H9 (cell line): ENCODE measurements around the gene SAP25. TPM values are rescaled to one million over a fixed set of nuclear protein-coding genes. Genes with fewer than 3 reads are reported as not detected.

Experiments
- DNase-seq: peaks from one replicate; pipeline ENCODE4 v3.0.0-alpha.2; 2017
- H2AFZ ChIP-seq: one replicate; pipeline ENCODE4 v1.6.1; 2013; ENCODE audit warnings: mild to moderate bottlenecking, low read length, control low read depth, moderate library complexity
- H2AK5ac ChIP-seq: 2 replicates; pipeline ENCODE4 v1.6.1; 2013; ENCODE audit warnings: low read length, control low read depth, mixed read lengths; ENCODE audit not compliant: insufficient read length
- H2BK120ac ChIP-seq: one replicate; pipeline ENCODE4 v1.6.1; 2013; ENCODE audit warnings: low read depth, mild to moderate bottlenecking, low read length, control low read depth, inconsistent platforms; ENCODE audit not compliant: poor library complexity, severe bottlenecking
- H2BK12ac ChIP-seq: 2 replicates; pipeline ENCODE4 v1.6.1; 2013; ENCODE audit warnings: low read length, control low read depth, mixed read lengths, low read depth; ENCODE audit not compliant: insufficient read length
- H2BK15ac ChIP-seq: 2 replicates; pipeline ENCODE4 v1.6.1; 2013; ENCODE audit warnings: low read depth, low read length, control low read depth
- H2BK20ac ChIP-seq: one replicate; pipeline ENCODE4 v1.6.1; 2013; ENCODE audit warnings: low read depth, mild to moderate bottlenecking, low read length, control low read depth, inconsistent platforms; ENCODE audit not compliant: poor library complexity, severe bottlenecking
- H2BK5ac ChIP-seq: 2 replicates; pipeline ENCODE4 v1.6.1; 2013; ENCODE audit warnings: low read length, control low read depth, mixed read lengths; ENCODE audit not compliant: insufficient read length
- H3K14ac ChIP-seq: 2 replicates; pipeline ENCODE4 v1.6.1; 2013; ENCODE audit warnings: low read length, control low read depth; ENCODE audit not compliant: insufficient read depth
- H3K18ac ChIP-seq: 2 replicates; pipeline ENCODE4 v1.6.1; 2013; ENCODE audit warnings: low read depth, mild to moderate bottlenecking, mixed read lengths, low read length, control low read depth; ENCODE audit not compliant: insufficient read length
- H3K23ac ChIP-seq: 2 replicates; pipeline ENCODE4 v1.6.1; 2013; ENCODE audit warnings: low read length, control low read depth, mixed read lengths, low read depth; ENCODE audit not compliant: insufficient read length
- H3K23me2 ChIP-seq: 2 replicates; pipeline ENCODE4 v1.6.1; 2013; ENCODE audit warnings: low read depth, mild to moderate bottlenecking, mixed read lengths, low read length, control low read depth; ENCODE audit not compliant: insufficient read length, poor library complexity, severe bottlenecking
- H3K27ac ChIP-seq: 2 replicates; pipeline ENCODE4 v1.5.1; 2013; ENCODE audit warnings: low read length, control low read depth, mixed read lengths, low read depth; ENCODE audit not compliant: insufficient read length
- H3K27me3 ChIP-seq: 2 replicates; pipeline ENCODE4 v1.6.1; 2013; ENCODE audit warnings: low read length, control low read depth, inconsistent platforms; ENCODE audit not compliant: insufficient read depth
- H3K4ac ChIP-seq: 2 replicates; pipeline ENCODE4 v1.6.1; 2013; ENCODE audit warnings: low read depth, mild to moderate bottlenecking, control low read depth, inconsistent platforms, low read length, moderate library complexity
- H3K4me1 ChIP-seq: 2 replicates; pipeline ENCODE4 v1.6.1; 2013; ENCODE audit warnings: low read length, control low read depth, inconsistent platforms; ENCODE audit not compliant: insufficient read depth
- H3K4me2 ChIP-seq: 2 replicates; pipeline ENCODE4 v1.6.1; 2013; ENCODE audit warnings: low read length, control low read depth, mixed read lengths; ENCODE audit not compliant: insufficient read length, insufficient read depth
- H3K56ac ChIP-seq: 2 replicates; pipeline ENCODE4 v1.6.1; 2013; ENCODE audit warnings: low read depth, mild to moderate bottlenecking, mixed read lengths, low read length, control low read depth; ENCODE audit not compliant: insufficient read length
- H3K79me1 ChIP-seq: 2 replicates; pipeline ENCODE4 v1.6.1; 2013; ENCODE audit warnings: low read depth, mild to moderate bottlenecking, moderate library complexity, low read length, control low read depth, inconsistent platforms; ENCODE audit not compliant: insufficient read depth, poor library complexity, severe bottlenecking
- H3K79me2 ChIP-seq: 2 replicates; pipeline ENCODE4 v1.6.1; 2013; ENCODE audit warnings: low read length, control low read depth, inconsistent platforms; ENCODE audit not compliant: insufficient read depth
- H3K9ac ChIP-seq: 2 replicates; pipeline ENCODE4 v1.6.1; 2013; ENCODE audit warnings: low read length, control low read depth, mixed read lengths; ENCODE audit not compliant: insufficient read length; ENCODE audit errors: extremely low read depth
- H3K9me3 ChIP-seq: one replicate; pipeline ENCODE4 v1.6.1; 2013; ENCODE audit warnings: low read depth, low read length, inconsistent platforms; ENCODE audit not compliant: control insufficient read depth
- H3T11ph ChIP-seq: one replicate; pipeline ENCODE4 v1.6.1; 2013; ENCODE audit warnings: mild to moderate bottlenecking, low read length, control low read depth, inconsistent platforms
- H4K20me1 ChIP-seq: one replicate; pipeline ENCODE4 v1.6.1; 2013; ENCODE audit not compliant: control insufficient read depth, insufficient read length, insufficient read depth
- H4K5ac ChIP-seq: 2 replicates; pipeline ENCODE4 v1.6.1; 2013; ENCODE audit warnings: low read depth, mild to moderate bottlenecking, mixed read lengths, low read length, control low read depth; ENCODE audit not compliant: insufficient read length
- H4K8ac ChIP-seq: replicated peaks from 2 replicates; pipeline ENCODE4 v1.6.1; 2013; ENCODE audit warnings: low read length, control low read depth, mixed read lengths, low read depth; ENCODE audit not compliant: insufficient read length
- H4K91ac ChIP-seq: 2 replicates; pipeline ENCODE4 v1.6.1; 2013; ENCODE audit warnings: low read depth, mild to moderate bottlenecking, moderate library complexity, mixed read lengths, low read length, control low read depth; ENCODE audit not compliant: insufficient read length
- H3K27ac Mint-ChIP-seq, 3 experiments: 2 replicates in 2 of 3; 3 replicates in 1 of 3; pipeline ENCODE4 v1.8.0; 2020 to 2021; ENCODE audit warnings: mixed read lengths in 3 of 3, mild to moderate bottlenecking in 1 of 3, moderate library complexity in 1 of 3
- H3K27me3 Mint-ChIP-seq: 2 replicates; pipeline ENCODE4 v1.8.0; 2021; ENCODE audit warnings: low read depth, mild to moderate bottlenecking, moderate library complexity, mixed read lengths
- H3K36me3 Mint-ChIP-seq, 3 experiments: 2 replicates in 2 of 3; 3 replicates in 1 of 3; pipeline ENCODE4 v1.8.0; 2020 to 2021; ENCODE audit warnings: low read depth in 3 of 3, mixed read lengths in 3 of 3; ENCODE audit not compliant: insufficient read depth in 1 of 3
- H3K4me1 Mint-ChIP-seq, 2 experiments: 2 replicates each; pipeline ENCODE4 v1.8.0; 2020; ENCODE audit warnings: mixed read lengths in 2 of 2
- H3K4me3 Mint-ChIP-seq, 2 experiments: 2 replicates in 1 of 2; 3 replicates in 1 of 2; pipeline ENCODE4 v1.8.0; 2020 to 2021; ENCODE audit warnings: mild to moderate bottlenecking in 2 of 2, mixed read lengths in 2 of 2, moderate library complexity in 1 of 2
- H3K9me3 Mint-ChIP-seq, 2 experiments: 2 replicates in 1 of 2; 3 replicates in 1 of 2; pipeline ENCODE4 v1.8.0; 2020; ENCODE audit warnings: mild to moderate bottlenecking in 2 of 2, mixed read lengths in 2 of 2, moderate library complexity in 1 of 2
- CTCF ChIP-seq: fragments of 200-600 bp; sonication (generic); conservative IDR thresholded peaks from 3 replicates; pipeline ENCODE4 v1.8.0; 2021; ENCODE audit warnings: antibody characterized with exemption, mild to moderate bottlenecking
- WGBS: extraction: QIAGEN DNeasy Blood & Tissue Kit; methylation state at CpG from one replicate; pipeline ENCODE4 v1.1.7; 2013; ENCODE audit warnings: missing lambda C conversion rate, low lambda C conversion rate, mixed read lengths; ENCODE audit not compliant: insufficient read length; ENCODE audit errors: extremely low coverage; 5-methylcytosine and 5-hydroxymethylcytosine counted together
- total RNA-seq: library from RNA; stranded (reverse); gene quantifications from 2 replicates; pipeline ENCODE4 v1.2.1, GENCODE V29; 2021

SAP25 gene
- total RNA-seq, 1 experiment from 2014 or later = 4.2 TPM

DNA sequence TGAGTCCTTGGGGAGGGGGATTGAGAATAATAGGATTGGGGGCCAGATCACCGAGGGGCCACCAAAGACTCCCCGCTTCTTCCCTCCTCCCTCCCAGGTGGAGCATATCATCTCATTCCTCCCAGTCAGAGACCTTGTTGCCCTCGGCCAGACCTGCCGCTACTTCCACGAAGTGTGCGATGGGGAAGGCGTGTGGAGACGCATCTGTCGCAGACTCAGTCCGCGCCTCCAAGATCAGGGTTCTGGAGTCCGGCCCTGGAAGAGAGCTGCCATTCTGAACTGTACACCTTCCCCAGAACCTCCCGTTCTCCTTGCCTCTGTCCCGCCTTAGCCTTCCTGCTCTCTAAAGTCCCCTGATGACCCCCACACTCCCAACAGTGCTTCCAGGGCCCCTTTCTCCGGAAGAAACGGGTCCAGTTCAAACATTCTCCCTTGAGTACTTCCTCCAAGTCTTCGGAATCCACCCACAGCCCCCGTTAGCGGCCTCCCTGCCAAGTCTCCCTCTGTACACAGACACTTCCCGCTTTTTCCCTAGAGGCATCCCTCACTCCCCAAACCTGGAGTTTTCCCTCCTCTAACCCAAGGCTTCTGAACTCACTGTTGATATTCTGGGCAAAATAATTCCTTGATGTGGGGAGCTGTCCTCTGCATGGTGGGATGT lies 16.5 kb upstream of the SAP25 start:
- no peak overlapping the region for H3K23ac ChIP-seq
- peaks cover 40% of the 10 kb centered on the region for H3K27me3 Mint-ChIP-seq
- no peak overlapping the region for H2BK5ac ChIP-seq
- H3T11ph ChIP-seq = no peak overlapping the region
- no peak overlapping the region for H4K8ac ChIP-seq
- no peak overlapping the region for H2BK12ac ChIP-seq
- no peak overlapping the region for H2BK120ac ChIP-seq
- peaks cover 3% of the 10 kb centered on the region; the same call in 1 of the 2 replicates for H3K4me1 ChIP-seq
- no peak overlapping the region for H3K18ac ChIP-seq
- no peak overlapping the region for H2BK15ac ChIP-seq
- peaks cover 17 to 22% of the 10 kb centered on the region in 2 experiments for H3K4me1 Mint-ChIP-seq
- no peak for TF ChIP-seq CTCF
- no peak overlapping the region for H3K4ac ChIP-seq
- no peaks in the 10 kb centered on the region for H4K20me1 ChIP-seq
- no peak overlapping the region for H3K27ac ChIP-seq
- H3K27ac Mint-ChIP-seq = 0 out of 7 replicates have a peak overlapping the region, but pooled peaks of 1 of the 3 experiments have one; percentile 5
- no peaks in the 10 kb centered on the region for H3K79me1 ChIP-seq
- no peak overlapping the region for H3K14ac ChIP-seq
- WGBS = no CpG with 5 or more reads among the region's 20 CpGs
- no peak overlapping the region for H3K56ac ChIP-seq
- H4K5ac ChIP-seq = no peak overlapping the region
- no peaks in the 10 kb centered on the region for H3K9me3 ChIP-seq
- H3K27me3 ChIP-seq = no peaks in the 10 kb centered on the region
- H3K79me2 ChIP-seq = no peaks in the 10 kb centered on the region
- no peak overlapping the region for H2BK20ac ChIP-seq
- peak overlapping the region in 1 of 2 experiments; percentile 28; a peak in 2 of 5 replicates for H3K4me3 Mint-ChIP-seq
- H2AFZ ChIP-seq = no peak overlapping the region
- H3K9me3 Mint-ChIP-seq = no peaks in the 10 kb centered on the region
- no peak overlapping the region for H4K91ac ChIP-seq
- H3K23me2 ChIP-seq = no peaks in the 10 kb centered on the region
- H3K9ac ChIP-seq = no peak overlapping the region
- peak overlapping the region; percentile 29 for H3K4me2 ChIP-seq
- H2AK5ac ChIP-seq = no peak overlapping the region
- H3K36me3 Mint-ChIP-seq = peaks cover 0 to 12% (median 0%) of the 10 kb centered on the region in 3 experiments; a peak in 1 of 7 replicates
- no peak for DNase-seq
